Keratinocyte (primary cell): ENCODE measurements around the gene CPLANE2.

Source experiments
- EZH2 ChIP-seq: IDR thresholded peaks from one replicate; pipeline ENCODE4 v1.6.1; 2012; ENCODE audit warnings: inconsistent platforms, mild to moderate bottlenecking, low read length, moderate library complexity
- TF ChIP-seq, protein P1 (sequence below), 3 experiments: IDR thresholded peaks in 1 of 3; conservative IDR thresholded peaks in 1 of 3; optimal IDR thresholded peaks in 1 of 3; 2 replicates in 2 of 3; 3 replicates in 1 of 3; pipeline versions ENCODE3 to v1.5.1; 2011; ENCODE audit warnings: low read length in 3 of 3, mild to moderate bottlenecking in 3 of 3, moderate library complexity in 2 of 3, control low read depth in 1 of 3, inconsistent platforms in 1 of 3; ENCODE audit not compliant: insufficient read depth in 2 of 3; ENCODE audit errors: extremely low read depth in 1 of 3

DNA sequence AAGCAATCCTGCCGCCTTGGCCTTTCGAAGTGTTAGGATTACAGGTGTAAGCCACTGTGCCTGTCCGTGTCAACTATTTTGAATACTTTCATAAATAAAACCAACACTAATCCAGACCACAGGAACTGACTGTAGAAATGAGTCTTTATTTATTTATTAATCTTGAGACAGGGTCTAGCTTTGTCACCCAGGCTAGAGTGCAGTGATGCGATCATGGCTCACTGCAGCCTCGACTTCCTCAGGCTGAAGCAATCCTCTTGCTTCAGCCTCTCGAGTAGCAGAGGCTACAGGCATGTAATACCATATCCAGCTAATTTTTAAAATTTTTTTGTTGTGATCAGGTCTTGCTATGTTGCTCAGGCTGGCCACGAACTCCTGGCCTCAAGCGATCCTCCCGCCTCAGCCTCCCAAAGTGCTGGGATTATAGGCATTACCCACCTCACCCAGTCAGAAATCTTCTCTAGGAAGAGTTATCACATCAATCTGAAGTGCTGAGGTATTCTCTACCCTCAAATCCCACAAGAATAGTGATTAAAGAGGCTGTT, 21.7 kb upstream of the CPLANE2 start:
- TF ChIP-seq, protein P1, sequence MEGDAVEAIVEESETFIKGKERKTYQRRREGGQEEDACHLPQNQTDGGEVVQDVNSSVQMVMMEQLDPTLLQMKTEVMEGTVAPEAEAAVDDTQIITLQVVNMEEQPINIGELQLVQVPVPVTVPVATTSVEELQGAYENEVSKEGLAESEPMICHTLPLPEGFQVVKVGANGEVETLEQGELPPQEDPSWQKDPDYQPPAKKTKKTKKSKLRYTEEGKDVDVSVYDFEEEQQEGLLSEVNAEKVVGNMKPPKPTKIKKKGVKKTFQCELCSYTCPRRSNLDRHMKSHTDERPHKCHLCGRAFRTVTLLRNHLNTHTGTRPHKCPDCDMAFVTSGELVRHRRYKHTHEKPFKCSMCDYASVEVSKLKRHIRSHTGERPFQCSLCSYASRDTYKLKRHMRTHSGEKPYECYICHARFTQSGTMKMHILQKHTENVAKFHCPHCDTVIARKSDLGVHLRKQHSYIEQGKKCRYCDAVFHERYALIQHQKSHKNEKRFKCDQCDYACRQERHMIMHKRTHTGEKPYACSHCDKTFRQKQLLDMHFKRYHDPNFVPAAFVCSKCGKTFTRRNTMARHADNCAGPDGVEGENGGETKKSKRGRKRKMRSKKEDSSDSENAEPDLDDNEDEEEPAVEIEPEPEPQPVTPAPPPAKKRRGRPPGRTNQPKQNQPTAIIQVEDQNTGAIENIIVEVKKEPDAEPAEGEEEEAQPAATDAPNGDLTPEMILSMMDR (optimal IDR thresholded peaks at IDR 0.05 in 1 of 3, IDR thresholded peaks at IDR 0.05 in 1 of 3, conservative IDR thresholded peaks at IDR 0.05 in 1 of 3; ENCODE audit: extremely low read depth in 1 of 3, insufficient read depth in 2 of 3, low read length in 3 of 3), result no peak
- TF ChIP-seq EZH2, result no peak
